GM18517 (cell line): ENCODE data around the gene CMC1.
"Not testable (repeated sequence)": the region's sequence is repeated elsewhere in the genome, so short reads cannot be mapped to it uniquely, and the experiment has no call there.

ENCODE experiments used
- ATAC-seq: cut with Tn5 transposase; IDR thresholded peaks from one replicate; pipeline ENCODE4 v1.9.1; 2021; ENCODE audit warnings: mild to moderate bottlenecking, moderate library complexity; ENCODE audit not compliant: unreplicated experiment

Gene CMC1

GRCh38 chr3:28243424-28244106 lies 2.1 kb downstream of the CMC1 start:
- no peak for ATAC-seq

GRCh38 chr3:28244491-28244890 lies 3.1 kb downstream of the CMC1 start:
- ATAC-seq, result no peak

- no peak for ATAC-seq
These were observed 5.9 kb downstream of the CMC1 start for GRCh38 chr3:28247286-28247685.

GRCh38 chr3:28250999-28251398 lies 9.6 kb downstream of the CMC1 start:
- ATAC-seq, result no peak

- no peak for ATAC-seq
These were observed 10.6 kb downstream of the CMC1 start for GRCh38 chr3:28252001-28252431.

- no peak for ATAC-seq
These were observed 11.8 kb downstream of the CMC1 start for GRCh38 chr3:28253040-28253715.

GRCh38 chr3:28262001-28262400 lies 20.6 kb downstream of the CMC1 start:
- no peak for ATAC-seq

GRCh38 chr3:28265641-28266040 lies 24.2 kb downstream of the CMC1 start:
- ATAC-seq, result no peak

GRCh38 chr3:28267984-28268849 lies 26.8 kb downstream of the CMC1 start:
- no peak for ATAC-seq

- no peak for ATAC-seq
These were observed 27.6 kb downstream of the CMC1 start for GRCh38 chr3:28268989-28269388.

GRCh38 chr3:28269884-28270283 lies 28.5 kb downstream of the CMC1 start:
- ATAC-seq, result not testable (repeated sequence)

- ATAC-seq, result no peak
These were observed 32.4 kb downstream of the CMC1 start for GRCh38 chr3:28273837-28274236.

- ATAC-seq, result no peak
These were observed 37.5 kb downstream of the CMC1 start for GRCh38 chr3:28278918-28279317.

GRCh38 chr3:28279770-28280169 lies 38.4 kb downstream of the CMC1 start:
- ATAC-seq, result no peak

GRCh38 chr3:28280781-28281180 lies 39.4 kb downstream of the CMC1 start:
- ATAC-seq, result no peak

GRCh38 chr3:28286595-28286994 lies 45.2 kb downstream of the CMC1 start:
- ATAC-seq, result peak; percentile 91

GRCh38 chr3:28287046-28287445 lies 45.6 kb downstream of the CMC1 start:
- no peak for ATAC-seq

GRCh38 chr3:28290863-28291300 lies 49.5 kb downstream of the CMC1 start:
- ATAC-seq, result no peak

GRCh38 chr3:28291577-28291976 lies 50.2 kb downstream of the CMC1 start:
- ATAC-seq, result no peak

- no peak for ATAC-seq
These were observed 51.2 kb downstream of the CMC1 start for GRCh38 chr3:28292622-28293021.

- ATAC-seq, result no peak
These were observed 53.4 kb downstream of the CMC1 start for GRCh38 chr3:28294667-28295413.
